OCI-LY7 (cell line): Measurements from ENCODE around the gene GATM.

Experiments
- CTCF ChIP-seq: fragments of 200-600 bp; sonication (generic); conservative IDR thresholded peaks from 2 replicates; pipeline ENCODE4 v1.5.1; 2014; ENCODE audit warnings: mild to moderate bottlenecking, antibody characterized with exemption, low read length, moderate library complexity, mixed read lengths
- EZH2phosphoT487 ChIP-seq: fragments of 200-600 bp; sonication (generic); IDR thresholded peaks from 2 replicates; pipeline ENCODE4 v1.6.1; 2018; ENCODE audit warnings: low read depth, borderline replicate concordance, mild to moderate bottlenecking, mixed run types, antibody characterized with exemption, low read length, moderate library complexity, mixed read lengths

GRCh38 chr15:45337224-45337623 is 41.1 kb downstream of the GATM start:
- no peak for TF ChIP-seq EZH2phosphoT487
- no peak for TF ChIP-seq CTCF
